ENCODE data around the gene CHRM1.

DNA sequence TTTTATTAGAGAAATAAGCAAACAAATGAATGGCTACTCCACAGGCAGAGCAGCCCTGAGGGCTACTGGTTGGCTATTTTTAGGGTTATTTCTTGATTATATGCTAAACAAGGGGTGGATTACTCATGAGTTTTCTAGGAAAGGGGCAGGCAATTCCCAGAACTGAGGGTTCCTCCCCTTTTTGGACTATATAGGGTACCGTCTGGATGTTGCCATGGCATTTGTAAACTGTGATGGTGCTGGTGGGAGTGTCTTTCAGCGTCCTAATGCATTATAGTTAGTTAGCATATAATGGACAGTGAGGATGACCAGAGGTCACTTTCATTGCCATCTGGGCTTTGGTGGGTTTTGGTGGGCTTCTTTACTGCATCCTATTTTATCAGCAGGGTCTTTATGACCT, 44.4 kb upstream of the CHRM1 start:
- TF ChIP-seq, protein P1, sequence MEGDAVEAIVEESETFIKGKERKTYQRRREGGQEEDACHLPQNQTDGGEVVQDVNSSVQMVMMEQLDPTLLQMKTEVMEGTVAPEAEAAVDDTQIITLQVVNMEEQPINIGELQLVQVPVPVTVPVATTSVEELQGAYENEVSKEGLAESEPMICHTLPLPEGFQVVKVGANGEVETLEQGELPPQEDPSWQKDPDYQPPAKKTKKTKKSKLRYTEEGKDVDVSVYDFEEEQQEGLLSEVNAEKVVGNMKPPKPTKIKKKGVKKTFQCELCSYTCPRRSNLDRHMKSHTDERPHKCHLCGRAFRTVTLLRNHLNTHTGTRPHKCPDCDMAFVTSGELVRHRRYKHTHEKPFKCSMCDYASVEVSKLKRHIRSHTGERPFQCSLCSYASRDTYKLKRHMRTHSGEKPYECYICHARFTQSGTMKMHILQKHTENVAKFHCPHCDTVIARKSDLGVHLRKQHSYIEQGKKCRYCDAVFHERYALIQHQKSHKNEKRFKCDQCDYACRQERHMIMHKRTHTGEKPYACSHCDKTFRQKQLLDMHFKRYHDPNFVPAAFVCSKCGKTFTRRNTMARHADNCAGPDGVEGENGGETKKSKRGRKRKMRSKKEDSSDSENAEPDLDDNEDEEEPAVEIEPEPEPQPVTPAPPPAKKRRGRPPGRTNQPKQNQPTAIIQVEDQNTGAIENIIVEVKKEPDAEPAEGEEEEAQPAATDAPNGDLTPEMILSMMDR (conservative IDR thresholded peaks at IDR 0.05; ENCODE audit: low read depth, low read length): no peak
- TF ChIP-seq EZH2 (IDR thresholded peaks at IDR 0.05; ENCODE audit: borderline replicate concordance, low read depth, low read length, poor library complexity, severe bottlenecking): no peak
